ENCODE measurements around the gene PRKAR1B.
"Not testable (repeated sequence)": the region's sequence is repeated elsewhere in the genome, so short reads cannot be mapped to it uniquely, and the experiment has no call there.

Gene PRKAR1B

DNA sequence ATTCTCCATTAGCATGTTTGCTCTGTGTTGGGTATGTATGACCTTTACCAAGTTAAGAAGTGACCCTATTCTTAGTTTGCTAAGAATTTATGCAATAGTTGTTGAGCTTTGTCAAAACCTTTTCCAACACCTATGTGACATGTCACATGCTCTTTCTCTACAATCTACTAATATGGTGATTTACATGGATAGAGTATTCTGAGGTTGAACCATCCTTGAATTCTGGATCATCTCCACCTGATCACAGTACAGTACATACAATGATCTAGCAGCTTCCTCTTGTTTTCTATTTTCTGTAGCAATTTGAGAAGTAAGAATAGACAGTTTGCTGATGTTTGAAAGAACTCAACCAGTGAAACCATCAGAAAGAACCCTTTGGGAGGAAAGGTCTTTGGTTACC, 106.2 kb downstream of the PRKAR1B start:
- TF ChIP-seq, protein P1, sequence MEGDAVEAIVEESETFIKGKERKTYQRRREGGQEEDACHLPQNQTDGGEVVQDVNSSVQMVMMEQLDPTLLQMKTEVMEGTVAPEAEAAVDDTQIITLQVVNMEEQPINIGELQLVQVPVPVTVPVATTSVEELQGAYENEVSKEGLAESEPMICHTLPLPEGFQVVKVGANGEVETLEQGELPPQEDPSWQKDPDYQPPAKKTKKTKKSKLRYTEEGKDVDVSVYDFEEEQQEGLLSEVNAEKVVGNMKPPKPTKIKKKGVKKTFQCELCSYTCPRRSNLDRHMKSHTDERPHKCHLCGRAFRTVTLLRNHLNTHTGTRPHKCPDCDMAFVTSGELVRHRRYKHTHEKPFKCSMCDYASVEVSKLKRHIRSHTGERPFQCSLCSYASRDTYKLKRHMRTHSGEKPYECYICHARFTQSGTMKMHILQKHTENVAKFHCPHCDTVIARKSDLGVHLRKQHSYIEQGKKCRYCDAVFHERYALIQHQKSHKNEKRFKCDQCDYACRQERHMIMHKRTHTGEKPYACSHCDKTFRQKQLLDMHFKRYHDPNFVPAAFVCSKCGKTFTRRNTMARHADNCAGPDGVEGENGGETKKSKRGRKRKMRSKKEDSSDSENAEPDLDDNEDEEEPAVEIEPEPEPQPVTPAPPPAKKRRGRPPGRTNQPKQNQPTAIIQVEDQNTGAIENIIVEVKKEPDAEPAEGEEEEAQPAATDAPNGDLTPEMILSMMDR (conservative IDR thresholded peaks at IDR 0.05; ENCODE audit: low read depth, low read length), result no peak
- DNase-seq (ENCODE audit: low read depth), result no peak
- no peak overlapping the region for H3K4me3 ChIP-seq (ENCODE audit: low read depth, low read length)

DNA sequence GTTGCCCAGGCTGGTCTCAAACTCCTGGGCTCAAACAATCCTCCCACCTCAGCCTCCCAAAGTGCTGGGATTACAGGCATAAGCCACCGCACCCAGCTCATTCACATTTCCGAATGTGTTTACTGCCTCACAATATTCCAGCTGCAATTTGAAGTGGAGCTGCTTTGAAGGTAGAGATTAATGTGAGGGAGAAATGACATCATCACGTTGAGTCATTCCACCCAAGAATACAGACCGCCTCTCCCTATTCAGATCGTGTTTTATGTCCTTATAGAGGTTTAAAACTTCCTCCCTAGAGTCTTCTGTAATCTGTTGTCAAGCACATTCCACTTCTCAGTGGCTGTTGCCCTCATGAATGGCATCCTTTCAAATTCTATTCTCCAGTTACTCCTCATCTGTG, 107.0 kb downstream of the PRKAR1B start:
- H3K4me3 ChIP-seq (ENCODE audit: low read depth, low read length), result no peak overlapping the region
- TF ChIP-seq, protein P1 (conservative IDR thresholded peaks at IDR 0.05; ENCODE audit: low read depth, low read length), result no peak
- DNase-seq (ENCODE audit: low read depth), result peak; percentile 74

- TF ChIP-seq, protein P1 (conservative IDR thresholded peaks at IDR 0.05; ENCODE audit: low read depth, low read length), result no peak
- no peak overlapping the region for H3K4me3 ChIP-seq (ENCODE audit: low read depth, low read length)
- no peak for DNase-seq (ENCODE audit: low read depth)
Observed at GRCh38 chr7:619368-619840, 107.7 kb downstream of the PRKAR1B start.

DNA sequence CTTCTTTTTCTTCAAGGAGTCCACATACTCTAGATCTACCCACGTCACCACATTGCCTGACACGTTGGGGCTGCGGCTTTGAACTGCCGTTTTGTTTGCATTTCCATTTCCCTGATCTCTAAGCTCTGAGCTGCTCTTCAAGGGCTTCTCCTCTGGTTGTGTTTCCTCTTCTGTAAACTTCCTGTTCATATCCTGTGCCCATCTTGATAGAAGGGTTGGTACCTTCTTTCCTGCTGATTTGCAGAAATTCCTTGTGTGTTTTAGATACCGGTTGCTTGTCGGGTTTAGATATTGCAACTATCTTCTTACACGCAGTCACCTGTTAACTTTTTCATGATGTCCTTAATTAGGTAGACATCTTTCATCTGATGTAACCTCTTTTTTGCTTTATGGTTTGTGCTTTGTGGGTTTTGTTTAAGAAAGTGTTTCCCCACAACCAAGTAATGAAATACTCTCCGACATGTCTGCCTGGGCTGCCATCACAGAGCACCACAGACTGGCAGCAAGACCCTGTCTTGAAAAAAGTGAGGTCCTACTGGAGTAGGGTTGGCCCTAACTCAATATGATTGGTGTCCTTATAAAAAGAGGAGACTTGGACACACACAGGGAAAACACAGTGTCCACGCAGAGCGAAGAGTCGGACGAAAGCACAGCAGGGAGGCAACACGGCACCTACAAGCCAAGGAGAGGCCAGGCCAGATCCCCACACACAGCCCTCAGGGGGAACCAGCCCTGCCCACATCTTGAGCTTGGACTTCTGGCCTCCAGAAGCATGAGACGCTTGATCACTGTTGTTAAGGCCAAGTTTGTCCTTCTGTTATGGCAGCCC, 108.3 kb downstream of the PRKAR1B start:
- no peak for DNase-seq (ENCODE audit: low read depth)
- H3K4me3 ChIP-seq (ENCODE audit: low read depth, low read length), result no peak overlapping the region
- TF ChIP-seq, protein P1 (conservative IDR thresholded peaks at IDR 0.05; ENCODE audit: low read depth, low read length), result no peak

DNA sequence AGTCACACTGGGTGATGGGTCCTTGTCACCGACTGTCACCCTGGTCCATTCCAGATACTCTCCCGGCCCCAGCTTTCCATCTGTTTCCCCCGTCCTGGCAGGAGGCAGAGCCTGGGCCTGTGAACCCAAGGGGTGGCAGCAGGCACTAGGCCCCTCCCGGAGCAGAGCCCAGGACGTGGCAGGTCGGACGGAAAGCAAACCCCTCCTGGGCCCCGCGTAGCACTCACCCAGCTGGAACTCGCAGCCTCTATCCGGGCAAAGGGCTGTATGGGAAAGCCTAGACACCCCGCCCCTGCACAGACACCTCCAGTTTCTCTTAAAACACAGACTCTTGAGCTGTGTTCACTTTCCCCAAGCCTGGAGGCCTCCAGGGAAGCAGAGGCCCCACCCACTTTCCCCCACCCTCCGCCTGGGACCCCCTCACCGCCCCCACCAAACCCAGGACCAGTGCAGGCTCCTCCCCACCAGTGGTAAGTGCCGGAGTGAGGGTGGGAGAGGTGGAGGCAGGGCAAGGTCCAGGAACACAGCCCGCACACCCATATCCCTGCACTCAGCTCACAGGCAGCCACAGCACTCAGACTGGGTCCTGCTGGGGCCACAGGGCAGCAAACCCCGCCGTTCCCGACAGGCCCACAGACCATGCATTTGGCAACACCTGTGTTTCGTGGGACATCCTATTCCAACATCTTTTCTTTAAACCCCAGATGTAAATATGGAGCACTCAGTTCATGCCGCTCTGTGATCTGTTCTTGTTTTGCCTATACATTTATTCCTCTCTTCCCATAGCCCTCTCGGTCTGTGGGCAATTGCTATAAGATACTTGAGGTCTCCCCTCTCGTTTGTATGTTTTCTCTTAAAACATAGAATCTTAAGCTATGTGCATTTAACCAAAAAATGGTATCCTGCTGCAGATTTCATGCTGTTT, 109.2 kb downstream of the PRKAR1B start:
- TF ChIP-seq, protein P1 (conservative IDR thresholded peaks at IDR 0.05; ENCODE audit: low read depth, low read length), result no peak
- no peak for DNase-seq (ENCODE audit: low read depth)
- H3K4me3 ChIP-seq (ENCODE audit: low read depth, low read length), result no peak overlapping the region

DNA sequence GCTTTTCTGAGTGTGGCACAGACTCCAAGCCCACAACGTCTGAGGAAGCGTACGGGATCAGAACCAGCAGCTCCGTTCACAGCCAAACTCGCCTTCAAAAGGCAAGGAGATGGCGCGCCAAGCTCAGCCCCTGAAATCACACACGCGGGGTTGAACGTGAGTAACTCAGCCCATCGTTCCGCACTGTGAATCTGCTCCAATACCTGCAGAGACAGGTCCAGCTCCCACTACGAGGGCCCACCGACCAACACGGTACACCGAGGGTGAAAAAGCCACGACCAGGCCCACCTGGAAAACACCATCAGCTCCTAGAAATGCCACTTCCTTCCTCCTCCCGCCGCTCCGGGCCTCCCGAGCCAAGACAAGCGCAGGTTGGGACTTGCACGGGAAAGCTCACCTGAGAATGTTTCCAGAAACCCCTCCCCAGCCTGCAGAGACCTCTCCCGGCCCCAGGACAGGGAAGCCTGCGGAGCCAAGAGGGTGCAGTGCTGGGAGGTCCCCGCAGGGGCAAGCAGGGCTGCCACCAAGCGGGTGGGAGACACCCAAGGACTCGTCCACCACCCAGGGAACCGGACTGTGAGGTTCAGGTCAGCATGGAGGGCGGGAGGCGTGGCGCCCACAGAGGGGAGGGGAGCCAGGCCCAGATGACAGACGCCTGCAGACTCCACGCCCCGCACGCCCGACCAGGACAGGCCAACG, 113.5 kb downstream of the PRKAR1B start:
- H3K4me3 ChIP-seq (ENCODE audit: low read depth, low read length), result no peak overlapping the region
- TF ChIP-seq, protein P1 (conservative IDR thresholded peaks at IDR 0.05; ENCODE audit: low read depth, low read length), result no peak
- no peak for DNase-seq (ENCODE audit: low read depth)

- DNase-seq (ENCODE audit: low read depth), result not testable (repeated sequence)
Observed at GRCh38 chr7:611837-612236, 115.2 kb downstream of the PRKAR1B start.

More at GRCh38 chr7:611837-612236, 115.2 kb downstream of the PRKAR1B start:
- not testable (repeated sequence) for H3K4me3 ChIP-seq (ENCODE audit: low read depth, low read length)
